ENCODE measurements around the gene BTBD17. TPM values are rescaled to one million over a fixed set of nuclear protein-coding genes. Genes with fewer than 3 reads are reported as not detected.

The BTBD17 gene
- polyA plus RNA-seq, 1 of the 3 experiments (the other 2 are of a cell fraction), result not detected

- Histone ChIP-seq H3K9me2 (no peaks in the 10 kb centered on the region), H3K9me3 (no peaks in the 10 kb centered on the region), H3K9ac (no peak overlapping the region), H3K4me2 (no peak overlapping the region), H3K27me3 (ENCODE audit: insufficient read depth) (no peaks in the 10 kb centered on the region), H3K4me1 (ENCODE audit: control insufficient read depth in 1 of 2, insufficient read depth in 2 of 2, low read depth in 1 of 2, low read length in 1 of 2) (no peaks in the 10 kb centered on the region), H3K27ac (ENCODE audit: low read depth in 2 of 2, low read length in 1 of 2) (no peak overlapping the region), H3F3A (replicated peaks; ENCODE audit: insufficient read depth) (no peaks in the 10 kb centered on the region), H3K36me3 (replicated peaks in 1 of 2; ENCODE audit: control insufficient read depth in 1 of 2, insufficient read depth in 2 of 2, low read length in 1 of 2) (no peaks in the 10 kb centered on the region), H3K79me2 (ENCODE audit: insufficient read depth) (no peaks in the 10 kb centered on the region), H3K4me3 (ENCODE audit: low read depth in 2 of 2, low read length in 1 of 2) (no peak overlapping the region), H4K20me1 (ENCODE audit: insufficient read depth) (no peaks in the 10 kb centered on the region), H2AFZ (ENCODE audit: low read depth) (no peak overlapping the region)
- ChIA-PET CTCF (interaction anchor here (0.6 to 4.4 kb wide), 9 partner anchors 12 to 1288 kb away, joined by 3 to 19 read pairs (median 3); partner anchors contain the start of genes BTBD17 and GPR142), POLR2A (interaction anchor here (1.2 kb wide), 1 partner anchor 134 kb away, joined by 3 read pairs; the partner anchor contains the start of gene RPL38)
- peak; percentile 36 for DNase-seq
- TF ChIP-seq RXRA (IDR thresholded peaks at IDR 0.05; ENCODE audit: borderline replicate concordance, low read depth) (no peak), CTCF (IDR thresholded peaks at IDR 0.05) (no peak), NFIC (IDR thresholded peaks at IDR 0.05; ENCODE audit: borderline replicate concordance) (no peak), USF2 (IDR thresholded peaks at IDR 0.05; ENCODE audit: borderline replicate concordance, low read depth, low read length) (no peak), MAX (IDR thresholded peaks at IDR 0.05; ENCODE audit: low read depth) (no peak), SMC3 (IDR thresholded peaks at IDR 0.05; ENCODE audit: low read depth, low read length) (no peak)
- WGBS (ENCODE audit: low lambda C conversion rate), result 36% methylated on average over 9 of the region's 12 CpGs
Measured at GRCh38 chr17:74337834-74338500, 23.7 kb downstream of the BTBD17 start.

GRCh38 chr17:74336307-74336706 is 25.4 kb downstream of the BTBD17 start:
- H3K27me3 ChIP-seq (ENCODE audit: insufficient read depth), result no peaks in the 10 kb centered on the region
- H4K20me1 ChIP-seq (ENCODE audit: insufficient read depth), result no peaks in the 10 kb centered on the region
- no peaks in the 10 kb centered on the region for H3K4me1 ChIP-seq (ENCODE audit: control insufficient read depth in 1 of 2, insufficient read depth in 2 of 2, low read depth in 1 of 2, low read length in 1 of 2)
- H3K36me3 ChIP-seq (replicated peaks in 1 of 2; ENCODE audit: control insufficient read depth in 1 of 2, insufficient read depth in 2 of 2, low read length in 1 of 2), result no peaks in the 10 kb centered on the region
- ChIA-PET POLR2A (no interaction called here), CTCF (interaction anchor here (1.1 to 4.4 kb wide), 7 partner anchors 11 to 121 kb away, joined by 3 to 19 read pairs (median 6); partner anchors contain the start of genes BTBD17 and GPR142)
- no peaks in the 10 kb centered on the region for H3K9me2 ChIP-seq
- WGBS (ENCODE audit: low lambda C conversion rate), result 12% methylated on average over 7 of the region's 7 CpGs
- no peak overlapping the region for H2AFZ ChIP-seq (ENCODE audit: low read depth)
- no peak overlapping the region for H3K4me3 ChIP-seq (ENCODE audit: low read depth in 2 of 2, low read length in 1 of 2)
- no peaks in the 10 kb centered on the region for H3K9me3 ChIP-seq
- no peak overlapping the region for H3K9ac ChIP-seq
- no peak for DNase-seq
- no peaks in the 10 kb centered on the region for H3K79me2 ChIP-seq (ENCODE audit: insufficient read depth)
- no peak overlapping the region for H3K4me2 ChIP-seq
- no peak overlapping the region for H3K27ac ChIP-seq (ENCODE audit: low read depth in 2 of 2, low read length in 1 of 2)
- no peaks in the 10 kb centered on the region for H3F3A ChIP-seq (replicated peaks; ENCODE audit: insufficient read depth)
- TF ChIP-seq RCOR1 (IDR thresholded peaks at IDR 0.05; ENCODE audit: low read length), result no peak
- no peak for TF ChIP-seq MEF2A (IDR thresholded peaks at IDR 0.05; ENCODE audit: borderline replicate concordance, low read depth)
- TF ChIP-seq PBX3 (IDR thresholded peaks at IDR 0.05), result no peak
- TF ChIP-seq RXRA (IDR thresholded peaks at IDR 0.05; ENCODE audit: borderline replicate concordance, low read depth), result no peak
- TF ChIP-seq CHD2 (IDR thresholded peaks at IDR 0.05; ENCODE audit: low read length, partially characterized antibody), result no peak
- no peak for TF ChIP-seq POLR2AphosphoS5 (IDR thresholded peaks at IDR 0.05; ENCODE audit: low read depth, low read length)
- TF ChIP-seq SIN3A (IDR thresholded peaks at IDR 0.05; ENCODE audit: borderline replicate concordance, low read depth, low read length), result no peak
- no peak for TF ChIP-seq NRF1 (IDR thresholded peaks at IDR 0.05; ENCODE audit: low read depth, low read length)
- TF ChIP-seq TAF1 (IDR thresholded peaks at IDR 0.05; ENCODE audit: borderline replicate concordance, low read depth, low read length), result no peak
- TF ChIP-seq ZBTB33 (IDR thresholded peaks at IDR 0.05; ENCODE audit: borderline replicate concordance, low read depth), result no peak
- no peak for TF ChIP-seq JUND (IDR thresholded peaks at IDR 0.05)
- TF ChIP-seq NFIC (IDR thresholded peaks at IDR 0.05; ENCODE audit: borderline replicate concordance), result no peak
- no peak for TF ChIP-seq FOSL2 (IDR thresholded peaks at IDR 0.05; ENCODE audit: borderline replicate concordance, low read depth)
- no peak for TF ChIP-seq EP300 (IDR thresholded peaks at IDR 0.05; ENCODE audit: borderline replicate concordance in 1 of 2, low read depth in 1 of 2, low read length in 1 of 2)
- no peak for TF ChIP-seq GATA2 (CRISPR knock-in tag; IDR thresholded peaks at IDR 0.05)
